ENCODE results near the gene UACA.

The UACA gene

GRCh38 chr15:70646169-70646568 is 117.2 kb downstream of the UACA start:
- H3K4me1 ChIP-seq: no peaks in the 10 kb centered on the region
- DNase-seq: no peak
- H3K4me3 ChIP-seq (ENCODE audit: low read depth, low read length): no peak overlapping the region
- no peaks in the 10 kb centered on the region for H3K27me3 ChIP-seq
- no peaks in the 10 kb centered on the region for H3K36me3 ChIP-seq
- no peaks in the 10 kb centered on the region for H3K9me3 ChIP-seq
- no peak for TF ChIP-seq CTCF (IDR thresholded peaks at IDR 0.05; ENCODE audit: low read depth, low read length)

DNA sequence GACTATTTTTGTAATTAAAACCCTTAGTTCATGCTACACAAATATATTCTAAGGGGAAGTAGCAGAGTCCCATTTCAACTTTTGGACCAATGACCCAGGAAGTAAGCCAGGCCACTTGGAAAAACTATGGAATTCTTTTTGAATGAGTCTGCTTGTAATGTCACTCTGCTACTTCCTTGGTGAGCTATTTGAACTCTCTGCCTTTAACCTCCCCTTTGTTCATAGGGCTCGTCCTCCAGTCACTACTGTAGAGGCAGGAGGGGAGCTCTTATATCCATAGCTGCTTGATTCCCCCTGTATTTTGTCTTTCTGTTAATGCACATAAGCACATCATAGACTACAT is 119.6 kb downstream of the UACA start:
- DNase-seq: no peak
- H3K4me1 ChIP-seq: no peaks in the 10 kb centered on the region
- H3K4me3 ChIP-seq (ENCODE audit: low read depth, low read length): no peak overlapping the region
- no peaks in the 10 kb centered on the region for H3K36me3 ChIP-seq
- no peak for TF ChIP-seq CTCF (IDR thresholded peaks at IDR 0.05; ENCODE audit: low read depth, low read length)
- no peaks in the 10 kb centered on the region for H3K9me3 ChIP-seq
- no peaks in the 10 kb centered on the region for H3K27me3 ChIP-seq

DNA sequence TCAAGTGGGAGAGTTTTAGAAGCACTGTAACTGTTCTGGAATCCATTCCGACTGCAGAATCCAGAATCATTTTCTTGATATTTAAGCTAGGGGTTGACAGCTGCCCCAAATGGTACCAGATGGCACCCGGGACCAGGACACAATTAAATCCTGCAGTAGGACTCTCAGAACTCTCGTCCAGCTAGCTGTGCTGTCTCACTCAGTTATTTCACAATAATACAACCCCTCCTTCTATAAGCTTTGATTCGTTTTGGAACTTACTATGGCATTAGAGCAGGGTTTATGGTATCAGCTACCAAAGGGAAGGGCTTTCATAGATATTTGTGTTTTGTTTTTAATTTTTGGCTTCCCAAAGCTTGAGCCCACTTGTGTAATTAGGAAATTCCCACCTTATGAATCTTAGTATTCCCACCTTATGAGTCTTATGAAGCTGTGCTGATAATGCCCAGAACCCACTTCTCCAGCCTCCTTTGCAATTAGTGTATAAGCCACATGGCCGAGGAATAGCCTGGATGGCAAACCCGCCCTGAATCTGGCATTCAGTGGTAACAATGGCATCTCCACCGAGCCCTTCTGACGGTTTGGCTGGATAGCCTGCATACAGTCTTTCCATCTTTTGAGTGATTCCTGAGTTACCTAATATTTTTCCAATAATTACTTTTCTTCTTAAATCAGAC is 120.1 kb downstream of the UACA start:
- TF ChIP-seq CTCF (IDR thresholded peaks at IDR 0.05; ENCODE audit: low read depth, low read length): no peak

GRCh38 chr15:70636540-70637165 is 126.7 kb downstream of the UACA start:
- TF ChIP-seq CTCF (IDR thresholded peaks at IDR 0.05; ENCODE audit: low read depth, low read length): peak; percentile 53
- no peak overlapping the region for H3K4me3 ChIP-seq (ENCODE audit: low read depth, low read length)
- H3K4me1 ChIP-seq: no peaks in the 10 kb centered on the region
- H3K36me3 ChIP-seq: no peaks in the 10 kb centered on the region
- no peaks in the 10 kb centered on the region for H3K27me3 ChIP-seq
- DNase-seq: peak; percentile 22
- no peaks in the 10 kb centered on the region for H3K9me3 ChIP-seq

More for the DNA sequence above, 120.1 kb downstream of the UACA start:
- Histone ChIP-seq H3K36me3 (no peaks in the 10 kb centered on the region), H3K9me3 (no peaks in the 10 kb centered on the region), H3K4me3 (ENCODE audit: low read depth, low read length) (no peak overlapping the region), H3K27me3 (no peaks in the 10 kb centered on the region), H3K4me1 (no peaks in the 10 kb centered on the region)
- DNase-seq: no peak

- no peak for TF ChIP-seq CTCF (IDR thresholded peaks at IDR 0.05; ENCODE audit: low read depth, low read length)
- Histone ChIP-seq H3K9me3 (no peaks in the 10 kb centered on the region), H3K4me1 (no peaks in the 10 kb centered on the region), H3K4me3 (ENCODE audit: low read depth, low read length) (no peak overlapping the region), H3K27me3 (no peaks in the 10 kb centered on the region), H3K36me3 (no peaks in the 10 kb centered on the region)
- DNase-seq: no peak
Observed at GRCh38 chr15:70635895-70636294, 127.5 kb downstream of the UACA start.

DNA sequence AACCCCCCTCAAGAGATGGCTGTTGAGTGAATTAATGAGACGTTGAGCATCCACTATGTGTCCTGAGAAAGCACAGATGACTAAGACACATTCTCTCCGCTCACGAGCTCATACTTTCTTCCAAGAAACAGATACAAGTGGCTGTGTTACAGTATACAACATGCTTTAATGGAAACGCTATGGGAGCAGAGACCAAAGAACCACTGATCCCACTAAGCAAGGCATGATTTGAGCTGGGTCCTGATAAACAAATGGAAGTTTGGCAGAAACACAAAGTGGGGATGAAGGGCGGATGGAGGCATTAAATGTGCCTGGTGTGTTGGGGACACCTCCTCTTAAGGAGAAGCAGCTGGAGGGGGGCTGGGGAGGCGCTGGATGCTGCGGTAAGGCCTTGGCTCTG is 129.4 kb downstream of the UACA start:
- H3K27me3 ChIP-seq: no peaks in the 10 kb centered on the region
- no peaks in the 10 kb centered on the region for H3K36me3 ChIP-seq
- TF ChIP-seq CTCF (IDR thresholded peaks at IDR 0.05; ENCODE audit: low read depth, low read length): no peak
- no peaks in the 10 kb centered on the region for H3K4me1 ChIP-seq
- no peaks in the 10 kb centered on the region for H3K9me3 ChIP-seq
- DNase-seq: no peak
- no peak overlapping the region for H3K4me3 ChIP-seq (ENCODE audit: low read depth, low read length)
